OCI-LY7 (cell line): ENCODE data around the gene DKK2. TPM values are rescaled to one million over a fixed set of nuclear protein-coding genes. Genes with fewer than 3 reads are reported as not detected.

Experiments used
- BruUV-seq: library from RNA; stranded (reverse); fragments of 400-500 nt; replicated peaks from 2 replicates; lab custom pipeline; 2021; lab: Mats Ljungman, UMichigan
- CTCF ChIA-PET: fragments of 300-600 bp; sonication (Branson Sonifier 250); formaldehyde crosslinking; loops from one replicate; lab custom pipeline; 2022; ENCODE audit warnings: antibody characterized with exemption; ENCODE audit not compliant: unreplicated experiment; lab: Charles Lee
- POLR2A ChIA-PET: fragments of 300-600 bp; sonication (Branson Sonifier 250); formaldehyde crosslinking; loops from one replicate; lab custom pipeline; 2022; ENCODE audit warnings: antibody characterized with exemption; lab: Charles Lee
- DNase-seq: peaks from one replicate; pipeline ENCODE4 v3.0.0-alpha.2; 2015; ENCODE audit warnings: low spot score
- H2AFZ ChIP-seq: fragments of 200-600 bp; sonication (generic), shearing (Covaris generic); 2 replicates; pipeline ENCODE4 v1.6.1; 2014; ENCODE audit warnings: mild to moderate bottlenecking, antibody characterized with exemption, low read length, moderate library complexity
- H3K27ac ChIP-seq: fragments of 200-600 bp; sonication (generic); 2 replicates; pipeline ENCODE4 v1.5.1; 2014; ENCODE audit warnings: mixed run types, low read depth, mild to moderate bottlenecking, moderate library complexity, low read length, inconsistent platforms; ENCODE audit not compliant: poor library complexity, severe bottlenecking
- H3K36me3 ChIP-seq: fragments of 200-600 bp; sonication (generic); 2 replicates; pipeline ENCODE4 v1.6.1; 2014; ENCODE audit warnings: mild to moderate bottlenecking, antibody characterized with exemption, low read length, moderate library complexity, mixed read lengths; ENCODE audit not compliant: insufficient read depth
- H3K4me1 ChIP-seq: fragments of 200-600 bp; sonication (generic); 2 replicates; pipeline ENCODE4 v1.5.1; 2014; ENCODE audit warnings: mild to moderate bottlenecking, low read length; ENCODE audit not compliant: insufficient read depth, poor library complexity, severe bottlenecking
- H3K4me2 ChIP-seq: fragments of 200-600 bp; sonication (generic); 2 replicates; pipeline ENCODE4 v1.6.1; 2014; ENCODE audit warnings: mild to moderate bottlenecking, low read length
- H3K4me3 ChIP-seq: fragments of 200-600 bp; sonication (generic); 2 replicates; pipeline ENCODE4 v1.5.1; 2014; ENCODE audit warnings: mild to moderate bottlenecking, low read depth, low read length; ENCODE audit not compliant: poor library complexity, severe bottlenecking
- H3K79me2 ChIP-seq: fragments of 200-600 bp; sonication (generic); 2 replicates; pipeline ENCODE4 v1.6.1; 2016; ENCODE audit warnings: low read depth, mild to moderate bottlenecking, low read length, moderate library complexity, mixed read lengths; ENCODE audit not compliant: insufficient read depth
- H3K9me2 ChIP-seq: fragments of 200-600 bp; sonication (generic); 2 replicates; pipeline ENCODE4 v1.6.1; 2016; ENCODE audit warnings: mild to moderate bottlenecking, low read length, mixed read lengths; ENCODE audit not compliant: insufficient read depth
- H3K9me3 ChIP-seq: fragments of 200-600 bp; sonication (generic); 2 replicates; pipeline ENCODE4 v1.6.1; 2014; ENCODE audit warnings: mild to moderate bottlenecking, mixed run types, low read length, mixed read lengths
- H4K20me1 ChIP-seq: fragments of 200-600 bp; sonication (generic); 2 replicates; pipeline ENCODE4 v1.6.1; 2014; ENCODE audit warnings: mild to moderate bottlenecking, antibody characterized with exemption, low read length, moderate library complexity, mixed read lengths; ENCODE audit not compliant: insufficient read depth
- CTCF ChIP-seq: fragments of 200-600 bp; sonication (generic); conservative IDR thresholded peaks from 2 replicates; pipeline ENCODE4 v1.5.1; 2014; ENCODE audit warnings: mild to moderate bottlenecking, antibody characterized with exemption, low read length, moderate library complexity, mixed read lengths
- EZH2phosphoT487 ChIP-seq: fragments of 200-600 bp; sonication (generic); IDR thresholded peaks from 2 replicates; pipeline ENCODE4 v1.6.1; 2018; ENCODE audit warnings: low read depth, borderline replicate concordance, mild to moderate bottlenecking, mixed run types, antibody characterized with exemption, low read length, moderate library complexity, mixed read lengths
- intact Hi-C: fragments of 100-400 bp; cut with micrococcal nuclease; formaldehyde crosslinking; loops from one replicate; pipeline ENCODE4 v1.10.0; 2022; ENCODE audit not compliant: unreplicated experiment
- total RNA-seq, 2 experiments: library from RNA; depleted of rRNA in 1 of 2; stranded (reverse); fragments of >200 nt in 1 of 2; shearing (Covaris generic) in 1 of 2; gene quantifications; 2 replicates each; pipeline ENCODE4 v1.2.3, GENCODE V29; 2014 to 2022

DKK2 gene
- total RNA-seq, 2 experiments from 2014 or later = not detected

DNA sequence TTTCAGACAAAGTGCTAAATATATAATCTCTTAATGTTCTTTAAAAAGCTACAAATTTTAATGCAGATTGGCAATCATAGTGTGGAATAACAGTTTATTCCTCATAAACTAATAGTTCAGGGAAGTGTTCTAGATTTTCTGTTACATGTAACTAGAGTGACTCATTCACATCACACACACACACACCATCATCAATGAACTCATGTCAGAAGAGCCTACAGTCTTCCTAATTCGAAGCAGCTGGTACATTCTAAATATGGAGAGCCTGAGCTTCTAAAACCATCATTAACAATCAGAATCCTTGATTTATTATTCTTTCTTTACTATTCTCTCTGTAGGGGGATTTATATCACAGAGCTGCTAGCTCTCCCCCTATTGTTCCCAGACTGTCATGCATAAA is 49.6 kb downstream of the DKK2 start:
- ChIA-PET POLR2A (no interaction called here), CTCF (no interaction called here)
- intact Hi-C loops = no loop called here
- no peak overlapping the region for H3K4me3 ChIP-seq
- no peaks in the 10 kb centered on the region for H3K79me2 ChIP-seq
- H3K9me3 ChIP-seq = no peaks in the 10 kb centered on the region
- TF ChIP-seq CTCF (no peak), EZH2phosphoT487 (no peak)
- no peaks in the 10 kb centered on the region for H4K20me1 ChIP-seq
- no peak overlapping the region for H2AFZ ChIP-seq
- BruUV-seq = no TSS peak
- H3K27ac ChIP-seq = no peak overlapping the region
- H3K4me2 ChIP-seq = no peak overlapping the region
- H3K4me1 ChIP-seq = no peaks in the 10 kb centered on the region
- no peaks in the 10 kb centered on the region for H3K9me2 ChIP-seq
- no peaks in the 10 kb centered on the region for H3K36me3 ChIP-seq
- DNase-seq = no peak

GRCh38 chr4:106985830-106986229 is 50.3 kb downstream of the DKK2 start:
- no peaks in the 10 kb centered on the region for H3K36me3 ChIP-seq
- ChIA-PET POLR2A (no interaction called here), CTCF (no interaction called here)
- no peak overlapping the region for H3K4me3 ChIP-seq
- no peaks in the 10 kb centered on the region for H4K20me1 ChIP-seq
- no peak overlapping the region for H3K27ac ChIP-seq
- H3K79me2 ChIP-seq = no peaks in the 10 kb centered on the region
- no peak for TF ChIP-seq EZH2phosphoT487
- no peak for TF ChIP-seq CTCF
- no peaks in the 10 kb centered on the region for H3K9me3 ChIP-seq
- H3K9me2 ChIP-seq = no peaks in the 10 kb centered on the region
- H3K4me2 ChIP-seq = no peak overlapping the region
- no peak overlapping the region for H2AFZ ChIP-seq
- BruUV-seq = no TSS peak
- no peaks in the 10 kb centered on the region for H3K4me1 ChIP-seq
- no peak for DNase-seq
- intact Hi-C loops = no loop called here

- CTCF ChIA-PET = no interaction called here
- no peaks in the 10 kb centered on the region for H3K79me2 ChIP-seq
- no TSS peak for BruUV-seq
- intact Hi-C loops = no loop called here
- no peak overlapping the region for H3K4me2 ChIP-seq
- no peaks in the 10 kb centered on the region for H3K36me3 ChIP-seq
- H3K27ac ChIP-seq = no peak overlapping the region
- H3K4me1 ChIP-seq = no peaks in the 10 kb centered on the region
- H2AFZ ChIP-seq = no peak overlapping the region
- H4K20me1 ChIP-seq = no peaks in the 10 kb centered on the region
- no peak for DNase-seq
- no peak overlapping the region for H3K4me3 ChIP-seq
- POLR2A ChIA-PET = no interaction called here
- H3K9me3 ChIP-seq = no peaks in the 10 kb centered on the region
- H3K9me2 ChIP-seq = no peaks in the 10 kb centered on the region
- TF ChIP-seq EZH2phosphoT487 (no peak), CTCF (no peak)
Measured at GRCh38 chr4:106982711-106983211, 53.4 kb downstream of the DKK2 start.
